Thymus (tissue), 11 donors: Measurements from ENCODE around the gene IL1A. TPM values are rescaled to one million over a fixed set of nuclear protein-coding genes. Genes with fewer than 3 reads are reported as not detected.

ENCODE experiments used
- DNase-seq, 9 donors: peaks; one replicate each; pipeline ENCODE4 v3.0.0-alpha.2; 2013; ENCODE audit warnings: low spot score in 9 of 9, low read depth in 6 of 9, missing footprints in 1 of 9
- H3K27ac ChIP-seq, 2 donors: one replicate each; pipeline ENCODE4 v1.5.1; 2013; ENCODE audit warnings: control low read depth in 1 of 2, low read depth in 1 of 2, low read length in 1 of 2, mild to moderate bottlenecking in 1 of 2, moderate library complexity in 1 of 2
- H3K27me3 ChIP-seq, 2 donors: one replicate each; pipeline ENCODE4 v1.5.1; 2013; ENCODE audit warnings: low read length in 1 of 2; ENCODE audit not compliant: control insufficient read depth in 2 of 2, insufficient read depth in 1 of 2
- H3K36me3 ChIP-seq, 2 donors: one replicate each; pipeline ENCODE4 v1.5.1; 2013; ENCODE audit warnings: low read length in 1 of 2, mild to moderate bottlenecking in 1 of 2, moderate library complexity in 1 of 2; ENCODE audit not compliant: control insufficient read depth in 2 of 2, insufficient read depth in 2 of 2
- H3K4me1 ChIP-seq, 2 donors: one replicate each; pipeline ENCODE4 v1.5.1; 2013; ENCODE audit warnings: low read length in 2 of 2; ENCODE audit not compliant: control insufficient read depth in 2 of 2, insufficient read depth in 2 of 2
- H3K4me3 ChIP-seq, 2 donors: one replicate each; pipeline ENCODE4 v1.5.1; 2013; ENCODE audit warnings: low read length in 2 of 2, control low read depth in 1 of 2, mild to moderate bottlenecking in 1 of 2
- H3K9me3 ChIP-seq, 2 donors: one replicate each; pipeline ENCODE4 v1.5.1; 2013; ENCODE audit warnings: low read length in 1 of 2, mild to moderate bottlenecking in 1 of 2; ENCODE audit not compliant: control insufficient read depth in 2 of 2, insufficient read depth in 1 of 2
- WGBS: extraction: QIAGEN DNeasy Blood & Tissue Kit; methylation state at CpG from one replicate; pipeline ENCODE4 v1.1.7; 2013; 5-methylcytosine and 5-hydroxymethylcytosine counted together
- polyA plus RNA-seq: library from polyadenylated mRNA; stranded (reverse); fragments of 200-250 nt; gene quantifications from one replicate; pipeline ENCODE4 v1.2.3, GENCODE V29; 2013
- total RNA-seq: library from RNA; stranded (reverse); fragments of 120-200 nt; gene quantifications from one replicate; pipeline ENCODE4 v1.2.4, GENCODE V29; 2013
- donor health status: healthy.

Gene IL1A
- total and polyA plus RNA-seq, 2 donors = 0.19 to 1.8 TPM

DNA sequence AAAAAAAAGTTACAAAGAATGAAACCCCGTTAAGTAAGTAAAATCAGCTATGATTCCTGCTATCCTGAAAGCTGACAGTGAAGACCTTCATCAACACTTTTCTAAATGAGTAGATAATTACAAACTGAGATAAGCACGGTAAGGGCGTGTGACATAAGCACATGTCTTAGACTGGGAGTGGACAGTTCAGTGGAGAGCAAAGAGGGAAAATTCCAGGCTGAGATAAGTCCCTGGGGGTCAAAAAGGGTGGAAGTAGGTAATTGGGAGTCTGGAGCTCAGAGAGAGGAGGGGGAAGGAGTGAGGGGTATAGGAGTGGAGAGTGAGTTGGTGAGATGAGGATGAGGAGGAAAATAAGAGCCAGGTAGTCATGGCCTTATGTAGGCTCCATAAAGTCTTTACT, 4.4 kb upstream of the IL1A start:
- no peaks in the 10 kb centered on the region for H3K27me3 ChIP-seq
- 98% methylated on average over 3 of the region's 3 CpGs for WGBS
- no peak overlapping the region for H3K4me3 ChIP-seq
- no peaks in the 10 kb centered on the region for H3K9me3 ChIP-seq
- no peak for DNase-seq
- H3K27ac ChIP-seq = no peak overlapping the region
- no peaks in the 10 kb centered on the region for H3K4me1 ChIP-seq
- H3K36me3 ChIP-seq = no peaks in the 10 kb centered on the region

DNA sequence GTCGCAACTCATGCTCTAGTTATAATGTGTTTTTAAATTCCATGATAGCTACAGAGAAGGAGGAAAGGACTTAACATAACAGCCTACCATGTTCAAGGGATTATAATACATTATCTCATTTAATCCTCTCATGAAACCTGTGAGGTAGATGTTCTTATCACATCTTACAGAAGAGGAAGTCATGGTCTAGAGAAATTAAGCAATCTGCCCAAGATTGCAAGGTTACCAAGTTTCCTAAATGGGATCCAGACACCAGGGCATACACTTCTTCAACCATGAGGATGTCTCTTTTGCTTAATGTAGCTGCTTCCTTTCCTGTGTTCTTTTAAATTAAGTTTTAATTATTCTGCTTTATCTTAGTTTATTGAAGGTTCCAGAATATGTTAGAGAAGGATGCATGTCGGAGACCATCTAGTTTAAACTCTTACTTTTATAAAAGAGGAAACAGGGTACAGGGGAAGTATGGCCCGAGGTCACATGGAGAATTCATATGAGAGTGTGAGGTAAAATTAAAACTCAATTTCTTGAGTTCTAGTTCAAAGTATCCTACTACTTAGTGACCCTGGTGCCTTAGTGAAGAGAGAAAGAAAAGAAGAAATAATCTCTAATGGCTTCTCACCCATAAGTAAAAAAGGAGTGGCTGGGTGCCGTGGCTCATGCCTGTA, 3.6 kb upstream of the IL1A start:
- Histone ChIP-seq H3K9me3 (no peaks in the 10 kb centered on the region), H3K27me3 (no peaks in the 10 kb centered on the region), H3K4me1 (no peaks in the 10 kb centered on the region), H3K36me3 (no peaks in the 10 kb centered on the region), H3K4me3 (no peak overlapping the region), H3K27ac (no peak overlapping the region)
- no peak for DNase-seq
- 70% methylated on average over 4 of the region's 4 CpGs for WGBS

DNA sequence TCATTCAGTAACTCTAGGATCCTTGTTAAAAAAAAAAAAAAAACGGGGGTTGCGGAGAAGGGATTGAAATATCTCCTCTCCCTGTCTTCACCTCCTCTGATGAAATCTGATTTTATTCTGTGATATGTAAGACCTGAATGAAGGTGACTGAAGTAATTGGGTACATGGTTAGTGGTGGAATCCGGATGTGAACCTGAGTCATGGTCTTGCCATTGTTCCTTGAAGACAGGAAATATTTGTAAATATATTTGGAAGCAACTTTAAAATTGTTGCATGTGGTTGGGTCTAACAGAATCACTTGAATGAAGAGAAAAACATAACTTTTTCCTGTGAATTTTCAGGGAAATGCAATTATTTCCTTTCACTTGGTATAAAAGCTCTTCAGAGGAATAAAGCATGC, 3.0 kb upstream of the IL1A start:
- H3K4me1 ChIP-seq = no peaks in the 10 kb centered on the region
- DNase-seq = no peak
- H3K9me3 ChIP-seq = no peaks in the 10 kb centered on the region
- H3K27ac ChIP-seq = no peak overlapping the region
- whole genome bisulfite sequencing = 97% methylated on average over 3 of the region's 3 CpGs
- no peaks in the 10 kb centered on the region for H3K27me3 ChIP-seq
- H3K4me3 ChIP-seq = no peak overlapping the region
- H3K36me3 ChIP-seq = no peaks in the 10 kb centered on the region

DNA sequence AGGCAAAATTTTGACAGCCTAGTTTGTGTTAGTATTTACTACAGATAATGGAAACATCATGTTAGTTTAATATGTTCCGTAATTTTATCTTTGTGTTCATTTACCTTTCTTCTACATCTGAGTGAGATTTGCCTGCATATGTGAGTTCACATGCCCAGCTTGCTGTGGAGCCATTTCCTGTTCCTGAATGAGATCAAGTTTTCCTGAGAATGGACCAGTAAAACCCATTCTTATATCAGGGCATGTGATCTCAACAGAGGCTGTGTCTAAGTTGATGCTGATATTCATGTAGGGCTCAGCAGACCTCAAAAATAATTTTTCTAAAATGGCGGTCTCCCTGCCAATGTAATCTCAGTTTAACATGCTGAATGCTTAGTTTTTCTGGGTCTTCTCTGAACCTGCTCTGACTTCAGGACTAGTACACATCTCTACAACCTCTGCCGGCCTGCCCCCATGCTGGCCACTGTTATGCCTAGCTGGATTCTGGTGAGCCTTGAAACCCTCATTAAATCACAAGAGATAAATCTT, 1.0 kb downstream of the IL1A start:
- H3K4me3 ChIP-seq = no peak overlapping the region
- H3K27me3 ChIP-seq = no peaks in the 10 kb centered on the region
- H3K36me3 ChIP-seq = no peaks in the 10 kb centered on the region
- H3K4me1 ChIP-seq = no peaks in the 10 kb centered on the region
- DNase-seq = no peak
- WGBS = 99% methylated on average over 3 of the region's 3 CpGs
- H3K27ac ChIP-seq = no peak overlapping the region
- H3K9me3 ChIP-seq = no peaks in the 10 kb centered on the region

DNA sequence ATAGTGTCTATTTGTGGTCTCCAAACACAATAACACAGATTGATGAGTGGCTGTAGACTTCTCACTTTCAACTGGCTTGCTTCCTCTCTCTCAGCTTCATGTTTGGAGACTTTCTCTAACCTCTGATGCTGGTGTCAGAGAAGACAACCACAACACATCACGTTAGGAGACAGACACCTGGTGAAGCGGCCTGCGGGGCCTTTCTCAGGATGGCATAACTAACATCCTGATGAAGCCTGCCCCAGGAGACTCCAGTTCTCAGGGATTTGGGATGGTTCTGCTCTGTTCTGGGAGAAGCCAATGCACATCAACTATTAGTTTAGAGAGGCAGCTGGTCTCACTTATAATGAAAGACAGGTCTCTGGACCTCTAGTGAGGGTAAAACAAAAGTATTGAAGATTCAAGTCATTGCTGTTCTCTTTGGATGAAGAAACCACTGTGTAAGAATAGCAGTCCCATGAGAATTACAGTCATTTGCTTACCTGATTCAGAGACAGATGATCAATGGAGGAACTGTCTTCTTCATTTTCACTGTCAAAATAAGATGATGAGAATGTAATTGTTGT, 2.0 kb downstream of the IL1A start:
- Histone ChIP-seq H3K36me3 (no peaks in the 10 kb centered on the region), H3K27ac (no peak overlapping the region), H3K27me3 (peaks cover 0 to under 1% of the 10 kb centered on the region in 2 donors), H3K9me3 (no peaks in the 10 kb centered on the region), H3K4me3 (no peak overlapping the region), H3K4me1 (no peaks in the 10 kb centered on the region)
- WGBS = 64% methylated on average over 3 of the region's 3 CpGs
- no peak for DNase-seq

DNA sequence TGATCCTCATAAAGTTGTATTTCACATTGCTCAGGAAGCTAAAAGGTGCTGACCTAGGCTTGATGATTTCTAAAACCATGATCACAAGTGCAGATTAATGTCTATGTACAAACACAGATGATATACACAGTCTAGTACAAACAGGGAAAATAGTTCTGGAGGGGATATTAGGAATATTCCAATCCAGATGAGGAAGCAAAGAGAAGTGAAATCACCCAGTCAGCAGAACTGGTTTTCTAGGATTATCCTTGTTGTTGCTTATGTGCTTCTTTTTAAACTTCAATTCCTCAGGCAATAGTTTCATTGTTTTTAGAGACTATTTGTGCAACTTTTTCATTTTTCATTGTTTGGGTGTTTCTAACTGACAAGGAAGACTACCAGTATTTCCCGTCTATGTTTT, 4.7 kb downstream of the IL1A start:
- no peak overlapping the region for H3K27ac ChIP-seq
- no peaks in the 10 kb centered on the region for H3K9me3 ChIP-seq
- no peaks in the 10 kb centered on the region for H3K36me3 ChIP-seq
- 98% methylated on average over 1 of the region's 1 CpG for WGBS
- H3K4me3 ChIP-seq = no peak overlapping the region
- DNase-seq = no peak
- H3K27me3 ChIP-seq = peaks cover 0 to 2% of the 10 kb centered on the region in 2 donors
- peaks cover 0 to 2% of the 10 kb centered on the region in 2 donors for H3K4me1 ChIP-seq

DNA sequence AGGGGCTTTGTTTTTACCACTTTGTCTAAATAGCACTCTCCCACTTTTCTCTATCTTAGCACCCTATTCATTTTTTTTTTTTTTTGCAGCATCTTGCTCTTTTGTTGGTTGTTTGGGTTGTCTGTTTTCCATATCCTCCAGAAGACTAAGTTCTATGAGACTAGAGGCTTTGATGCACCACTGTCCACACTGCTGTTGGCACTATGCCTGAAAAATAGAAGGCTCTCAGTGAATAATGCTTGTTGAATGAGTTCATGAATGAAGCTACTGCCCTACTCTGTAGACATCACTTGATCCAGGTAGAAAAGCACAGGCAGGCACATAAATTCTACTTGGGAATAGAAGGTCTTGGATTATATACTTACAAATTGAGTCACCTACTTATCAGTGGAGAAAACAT, 7.3 kb downstream of the IL1A start:
- no peak overlapping the region for H3K4me3 ChIP-seq
- no peaks in the 10 kb centered on the region for H3K36me3 ChIP-seq
- H3K27me3 ChIP-seq = peaks cover 0 to 2% of the 10 kb centered on the region in 2 donors
- no peaks in the 10 kb centered on the region for H3K9me3 ChIP-seq
- no peak overlapping the region for H3K27ac ChIP-seq
- DNase-seq = no peak
- H3K4me1 ChIP-seq = peaks cover 0 to 2% of the 10 kb centered on the region in 2 donors

DNA sequence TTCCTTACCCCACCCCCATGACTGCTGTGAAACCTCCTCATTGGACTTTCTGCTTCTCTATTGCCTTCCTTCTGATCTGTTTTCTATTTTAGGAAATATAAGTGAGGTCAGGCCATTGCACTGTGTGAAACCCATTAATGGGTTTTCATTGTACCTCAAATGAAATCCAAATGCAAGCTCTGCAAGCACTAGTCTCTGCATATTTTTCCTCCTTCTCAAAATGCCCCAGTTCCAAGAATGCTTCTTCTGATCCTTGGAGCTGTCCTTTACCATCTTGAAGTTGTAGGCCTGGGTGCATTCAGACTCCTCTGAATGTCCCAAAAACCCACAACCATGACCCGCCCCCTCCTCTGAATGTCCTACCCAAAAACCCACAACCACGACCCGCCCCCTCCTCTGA, 8.2 kb downstream of the IL1A start:
- Histone ChIP-seq H3K9me3 (no peaks in the 10 kb centered on the region), H3K27me3 (peaks cover 0 to 2% of the 10 kb centered on the region in 2 donors), H3K27ac (no peak overlapping the region), H3K4me3 (no peak overlapping the region), H3K4me1 (peaks cover 0 to 2% of the 10 kb centered on the region in 2 donors), H3K36me3 (no peaks in the 10 kb centered on the region)
- no peak for DNase-seq
- WGBS = 6% methylated on average over 3 of the region's 3 CpGs

DNA sequence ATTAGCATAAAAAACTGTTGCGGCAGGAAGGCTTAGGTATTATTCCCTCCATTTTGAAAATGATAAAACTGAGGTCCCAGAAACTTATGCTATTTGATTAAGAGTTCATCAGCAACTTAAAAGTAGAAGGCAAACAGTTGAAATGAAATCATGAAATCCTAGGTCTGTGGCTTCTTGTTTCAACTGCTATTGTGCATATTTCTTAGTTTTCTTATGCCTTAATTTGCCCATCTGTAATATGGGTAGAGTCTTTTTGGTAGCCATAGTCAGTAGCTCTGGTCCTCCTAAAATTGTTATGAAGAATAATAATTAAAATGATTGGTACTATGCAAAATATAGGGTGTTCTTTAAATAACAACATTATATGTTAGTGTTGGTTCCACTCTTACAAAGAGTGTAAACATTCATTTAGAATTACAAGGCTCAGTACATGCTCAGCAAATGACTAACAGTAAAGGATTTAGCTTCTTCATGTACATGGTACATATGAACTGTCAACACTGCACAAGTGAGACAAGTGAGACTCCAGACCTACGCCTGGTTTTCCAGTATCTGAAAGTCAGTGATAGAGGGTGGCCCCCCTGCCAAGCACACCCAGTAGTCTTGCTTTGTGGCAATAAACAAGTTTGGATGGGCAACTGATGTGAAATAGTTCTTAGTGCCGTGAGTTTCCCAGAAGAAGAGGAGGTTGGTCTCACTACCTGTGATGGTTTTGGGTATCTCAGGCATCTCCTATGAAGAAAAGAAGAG, 9.6 kb downstream of the IL1A start:
- H3K27ac ChIP-seq = no peak overlapping the region
- peaks cover 0 to 2% of the 10 kb centered on the region in 2 donors for H3K27me3 ChIP-seq
- no peaks in the 10 kb centered on the region for H3K36me3 ChIP-seq
- no peak for DNase-seq
- 99% methylated on average over 3 of the region's 3 CpGs for WGBS
- peaks cover 0 to 2% of the 10 kb centered on the region in 2 donors for H3K4me1 ChIP-seq
- H3K9me3 ChIP-seq = no peaks in the 10 kb centered on the region
- no peak overlapping the region for H3K4me3 ChIP-seq
